ENCODE results near the gene BBS9. TPM values are rescaled to one million over a fixed set of nuclear protein-coding genes. Genes with fewer than 3 reads are reported as not detected.

BBS9 gene
- total and polyA plus RNA-seq, 2 experiments from 2014 or later = 27.2 to 66.1 TPM

DNA sequence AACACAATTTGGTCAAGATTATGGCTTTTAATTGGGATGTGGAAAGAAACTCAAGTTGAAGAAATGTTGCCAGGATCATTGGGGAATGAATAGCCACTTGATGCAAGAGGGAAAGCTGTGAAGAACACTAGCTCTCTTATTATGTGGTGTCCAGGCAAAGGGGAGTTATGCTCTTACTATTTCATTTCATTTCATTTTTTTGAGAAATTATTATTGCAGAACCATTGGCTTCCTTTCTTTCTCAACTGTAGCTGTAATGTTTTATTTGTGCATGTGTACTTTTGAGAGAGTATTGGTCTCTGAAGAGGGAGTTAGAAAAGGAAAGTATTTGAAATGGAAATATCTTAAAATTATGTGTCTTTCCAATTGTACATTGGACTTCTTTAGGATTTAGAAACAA is 463.4 kb downstream of the BBS9 start (continued):
- TF ChIP-seq, protein P1, sequence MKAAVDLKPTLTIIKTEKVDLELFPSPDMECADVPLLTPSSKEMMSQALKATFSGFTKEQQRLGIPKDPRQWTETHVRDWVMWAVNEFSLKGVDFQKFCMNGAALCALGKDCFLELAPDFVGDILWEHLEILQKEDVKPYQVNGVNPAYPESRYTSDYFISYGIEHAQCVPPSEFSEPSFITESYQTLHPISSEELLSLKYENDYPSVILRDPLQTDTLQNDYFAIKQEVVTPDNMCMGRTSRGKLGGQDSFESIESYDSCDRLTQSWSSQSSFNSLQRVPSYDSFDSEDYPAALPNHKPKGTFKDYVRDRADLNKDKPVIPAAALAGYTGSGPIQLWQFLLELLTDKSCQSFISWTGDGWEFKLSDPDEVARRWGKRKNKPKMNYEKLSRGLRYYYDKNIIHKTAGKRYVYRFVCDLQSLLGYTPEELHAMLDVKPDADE (IDR thresholded peaks at IDR 0.05) = no peak
- TF ChIP-seq CREB1 (CRISPR knock-in tag; IDR thresholded peaks at IDR 0.05; ENCODE audit: low read depth) (no peak), ZNF331 (CRISPR knock-in tag; IDR thresholded peaks at IDR 0.05; ENCODE audit: low read depth) (no peak)

DNA sequence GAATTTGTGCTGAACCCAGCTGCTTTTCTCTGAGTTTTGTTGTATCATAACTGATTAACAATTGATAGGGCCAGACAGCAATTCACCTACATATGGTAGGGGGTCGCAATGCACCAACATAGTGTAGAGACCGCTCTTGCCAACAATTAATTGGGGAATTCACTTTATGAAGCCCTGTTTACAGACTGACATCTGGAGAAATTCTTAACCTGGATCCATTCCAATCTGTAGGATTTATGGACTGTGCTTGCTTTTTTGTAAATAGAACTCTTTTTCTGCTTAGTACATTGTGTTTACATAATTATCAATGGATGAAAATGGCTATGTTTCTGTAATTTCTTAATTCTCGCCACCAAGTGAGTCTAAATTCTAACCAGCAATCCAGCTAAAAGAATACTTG is 464.2 kb downstream of the BBS9 start:
- Mint-ChIP-seq H3K27ac (no peak overlapping the region), H3K27me3 (ENCODE audit: insufficient read depth, low read depth, poor library complexity) (no peaks in the 10 kb centered on the region)
- TF ChIP-seq, protein P2, sequence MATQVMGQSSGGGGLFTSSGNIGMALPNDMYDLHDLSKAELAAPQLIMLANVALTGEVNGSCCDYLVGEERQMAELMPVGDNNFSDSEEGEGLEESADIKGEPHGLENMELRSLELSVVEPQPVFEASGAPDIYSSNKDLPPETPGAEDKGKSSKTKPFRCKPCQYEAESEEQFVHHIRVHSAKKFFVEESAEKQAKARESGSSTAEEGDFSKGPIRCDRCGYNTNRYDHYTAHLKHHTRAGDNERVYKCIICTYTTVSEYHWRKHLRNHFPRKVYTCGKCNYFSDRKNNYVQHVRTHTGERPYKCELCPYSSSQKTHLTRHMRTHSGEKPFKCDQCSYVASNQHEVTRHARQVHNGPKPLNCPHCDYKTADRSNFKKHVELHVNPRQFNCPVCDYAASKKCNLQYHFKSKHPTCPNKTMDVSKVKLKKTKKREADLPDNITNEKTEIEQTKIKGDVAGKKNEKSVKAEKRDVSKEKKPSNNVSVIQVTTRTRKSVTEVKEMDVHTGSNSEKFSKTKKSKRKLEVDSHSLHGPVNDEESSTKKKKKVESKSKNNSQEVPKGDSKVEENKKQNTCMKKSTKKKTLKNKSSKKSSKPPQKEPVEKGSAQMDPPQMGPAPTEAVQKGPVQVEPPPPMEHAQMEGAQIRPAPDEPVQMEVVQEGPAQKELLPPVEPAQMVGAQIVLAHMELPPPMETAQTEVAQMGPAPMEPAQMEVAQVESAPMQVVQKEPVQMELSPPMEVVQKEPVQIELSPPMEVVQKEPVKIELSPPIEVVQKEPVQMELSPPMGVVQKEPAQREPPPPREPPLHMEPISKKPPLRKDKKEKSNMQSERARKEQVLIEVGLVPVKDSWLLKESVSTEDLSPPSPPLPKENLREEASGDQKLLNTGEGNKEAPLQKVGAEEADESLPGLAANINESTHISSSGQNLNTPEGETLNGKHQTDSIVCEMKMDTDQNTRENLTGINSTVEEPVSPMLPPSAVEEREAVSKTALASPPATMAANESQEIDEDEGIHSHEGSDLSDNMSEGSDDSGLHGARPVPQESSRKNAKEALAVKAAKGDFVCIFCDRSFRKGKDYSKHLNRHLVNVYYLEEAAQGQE (IDR thresholded peaks at IDR 0.05; ENCODE audit: unreplicated experiment) = no peak
- TF ChIP-seq JUNB (IDR thresholded peaks at IDR 0.05; ENCODE audit: unreplicated experiment) = no peak
- TF ChIP-seq ZNF331 (CRISPR knock-in tag; IDR thresholded peaks at IDR 0.05; ENCODE audit: low read depth) = no peak
- TF ChIP-seq, protein P3, sequence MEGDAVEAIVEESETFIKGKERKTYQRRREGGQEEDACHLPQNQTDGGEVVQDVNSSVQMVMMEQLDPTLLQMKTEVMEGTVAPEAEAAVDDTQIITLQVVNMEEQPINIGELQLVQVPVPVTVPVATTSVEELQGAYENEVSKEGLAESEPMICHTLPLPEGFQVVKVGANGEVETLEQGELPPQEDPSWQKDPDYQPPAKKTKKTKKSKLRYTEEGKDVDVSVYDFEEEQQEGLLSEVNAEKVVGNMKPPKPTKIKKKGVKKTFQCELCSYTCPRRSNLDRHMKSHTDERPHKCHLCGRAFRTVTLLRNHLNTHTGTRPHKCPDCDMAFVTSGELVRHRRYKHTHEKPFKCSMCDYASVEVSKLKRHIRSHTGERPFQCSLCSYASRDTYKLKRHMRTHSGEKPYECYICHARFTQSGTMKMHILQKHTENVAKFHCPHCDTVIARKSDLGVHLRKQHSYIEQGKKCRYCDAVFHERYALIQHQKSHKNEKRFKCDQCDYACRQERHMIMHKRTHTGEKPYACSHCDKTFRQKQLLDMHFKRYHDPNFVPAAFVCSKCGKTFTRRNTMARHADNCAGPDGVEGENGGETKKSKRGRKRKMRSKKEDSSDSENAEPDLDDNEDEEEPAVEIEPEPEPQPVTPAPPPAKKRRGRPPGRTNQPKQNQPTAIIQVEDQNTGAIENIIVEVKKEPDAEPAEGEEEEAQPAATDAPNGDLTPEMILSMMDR (conservative IDR thresholded peaks at IDR 0.05; ENCODE audit: low read depth in 2 of 2) = no peak
- TF ChIP-seq NANOG (IDR thresholded peaks at IDR 0.05; ENCODE audit: borderline replicate concordance) = no peak
- TF ChIP-seq EZH2 (IDR thresholded peaks at IDR 0.05; ENCODE audit: low read depth, unreplicated experiment) = no peak
- TF ChIP-seq EZH2phosphoT487 (IDR thresholded peaks at IDR 0.05; ENCODE audit: unreplicated experiment) = no peak
- no peak for TF ChIP-seq STAT1 (IDR thresholded peaks at IDR 0.05; ENCODE audit: unreplicated experiment)
- no peak for TF ChIP-seq CREB1 (CRISPR knock-in tag; IDR thresholded peaks at IDR 0.05; ENCODE audit: low read depth)
- TF ChIP-seq, protein P1 (IDR thresholded peaks at IDR 0.05) = no peak
- no peak for TF ChIP-seq ZNF114 (CRISPR knock-in tag; IDR thresholded peaks at IDR 0.05)
- TF ChIP-seq POLR2AphosphoS5 (IDR thresholded peaks at IDR 0.05; ENCODE audit: low read depth) = no peak

More for the DNA sequence above, 464.2 kb downstream of the BBS9 start:
- no peaks in the 10 kb centered on the region for H3K9me2 ChIP-seq (ENCODE audit: insufficient read depth)
- no peaks in the 10 kb centered on the region; the same call in 2 of the 3 replicates for H3K4me1 Mint-ChIP-seq
- ATAC-seq = no peak
- no peaks in the 10 kb centered on the region for H3F3A ChIP-seq (replicated peaks; ENCODE audit: low read depth)
- H3K4me3 Mint-ChIP-seq = no peak overlapping the region
- no peak overlapping the region for H2AFZ ChIP-seq
- no peaks in the 10 kb centered on the region for H3K79me2 ChIP-seq (replicated peaks; ENCODE audit: insufficient read depth)
- no peaks in the 10 kb centered on the region for H3K36me3 ChIP-seq (ENCODE audit: insufficient read depth)
- no peaks in the 10 kb centered on the region for H3K9me3 Mint-ChIP-seq
- H3K36me3 Mint-ChIP-seq (ENCODE audit: low read depth) = no peaks in the 10 kb centered on the region
- H3K27ac ChIP-seq (ENCODE audit: low read depth) = no peak overlapping the region
- no peak overlapping the region for H3K4me2 ChIP-seq
- H3K27me3 ChIP-seq (ENCODE audit: insufficient read depth) = no peaks in the 10 kb centered on the region
- DNase-seq (ENCODE audit: low spot score) = no peak
- H4K20me1 ChIP-seq (replicated peaks; ENCODE audit: insufficient read depth) = no peaks in the 10 kb centered on the region
- peaks cover 4% of the 10 kb centered on the region; the same call in 1 of the 2 replicates for H3K4me1 ChIP-seq (ENCODE audit: insufficient read depth)
- no peak overlapping the region for H3K4me3 ChIP-seq

Data from GM23338 (cell line).